Heart left ventricle (tissue), 13 donors: ENCODE results near the gene LUC7L3.

Experiments used
- POLR2A ChIP-seq, 2 donors: fragments of 450-650 bp; IDR thresholded peaks; one replicate each; pipeline ENCODE4 v1.6.1; 2017; ENCODE audit warnings: antibody characterized with exemption in 2 of 2, mild to moderate bottlenecking in 2 of 2, moderate library complexity in 2 of 2
- TF ChIP-seq, protein P1 (sequence below), 12 donors: fragments of 200-600 bp; sonication (generic) in 4 of 12; IDR thresholded peaks; one replicate each; pipeline versions ENCODE4 v1.5.0 to v1.8.0; 2018 to 2022; ENCODE audit warnings: antibody characterized with exemption in 12 of 12, mild to moderate bottlenecking in 5 of 12
- donor health status: ischemic (EF 13 %, LVEDD 7.1; RV severe dilation, severe dysfunction).
- donor health status: DM: no; HTN: yes; CAD: no.
- donor health status: DM: no; HTN: no; CAD: no.
- donor health status: ischemic (EF 25% LVEDD 6.9; RV normal size, moderate dysfunction).
- donor health status: ischemic (EF 25% LVEDD 5.7; RV mildly dilated, moderate dysfunction).
- donor health status: ischemic (EF 35%, LVEDD 5.7; RV mildly dilated, moderate dysfunction).
- donor health status: nonischemic (EF 11% LVEDD 7.7; RV severe dilation, severe dysfunction).
- donor health status: DM: yes; HTN: yes; CAD: no.
- donor health status: PGD.
- donor health status: ischemic (EF 29% LVEDD 5.4; RV normal size, mild dysfunction).
- donor health status: nonischemic (EF 23%, LVEDD 6.1; RV moderate dilation, normal function).

DNA sequence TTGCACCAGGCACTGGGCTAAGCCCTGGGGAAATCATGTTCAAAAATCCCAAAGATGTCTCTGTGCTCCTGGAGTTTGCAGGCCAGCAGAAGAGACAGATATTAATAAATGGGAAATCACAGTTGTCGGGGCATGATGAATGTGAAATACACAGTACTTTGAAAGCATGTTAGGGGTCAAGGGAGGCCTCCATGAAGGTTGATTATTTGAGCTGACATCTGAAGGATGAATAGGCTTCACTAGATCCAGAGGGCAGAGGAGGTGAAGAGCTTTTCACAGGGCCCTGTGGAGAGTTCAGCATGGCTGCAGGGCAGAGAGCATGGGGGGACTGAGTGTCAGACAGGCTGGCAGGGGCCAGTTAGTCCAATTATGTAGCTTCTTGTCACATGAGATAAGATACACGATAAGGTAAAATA, 45.3 kb downstream of the LUC7L3 start:
- TF ChIP-seq, protein P1, sequence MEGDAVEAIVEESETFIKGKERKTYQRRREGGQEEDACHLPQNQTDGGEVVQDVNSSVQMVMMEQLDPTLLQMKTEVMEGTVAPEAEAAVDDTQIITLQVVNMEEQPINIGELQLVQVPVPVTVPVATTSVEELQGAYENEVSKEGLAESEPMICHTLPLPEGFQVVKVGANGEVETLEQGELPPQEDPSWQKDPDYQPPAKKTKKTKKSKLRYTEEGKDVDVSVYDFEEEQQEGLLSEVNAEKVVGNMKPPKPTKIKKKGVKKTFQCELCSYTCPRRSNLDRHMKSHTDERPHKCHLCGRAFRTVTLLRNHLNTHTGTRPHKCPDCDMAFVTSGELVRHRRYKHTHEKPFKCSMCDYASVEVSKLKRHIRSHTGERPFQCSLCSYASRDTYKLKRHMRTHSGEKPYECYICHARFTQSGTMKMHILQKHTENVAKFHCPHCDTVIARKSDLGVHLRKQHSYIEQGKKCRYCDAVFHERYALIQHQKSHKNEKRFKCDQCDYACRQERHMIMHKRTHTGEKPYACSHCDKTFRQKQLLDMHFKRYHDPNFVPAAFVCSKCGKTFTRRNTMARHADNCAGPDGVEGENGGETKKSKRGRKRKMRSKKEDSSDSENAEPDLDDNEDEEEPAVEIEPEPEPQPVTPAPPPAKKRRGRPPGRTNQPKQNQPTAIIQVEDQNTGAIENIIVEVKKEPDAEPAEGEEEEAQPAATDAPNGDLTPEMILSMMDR (IDR thresholded peaks at IDR 0.05) = no peak
- TF ChIP-seq POLR2A (IDR thresholded peaks at IDR 0.05) = no peak
